GM12891 (cell line): ENCODE measurements around the gene ACLY.

Experiments used
- POLR2A ChIP-seq: IDR thresholded peaks from 2 replicates; pipeline ENCODE4 v1.6.1; 2011; ENCODE audit warnings: low read depth, low read length, control low read depth
- POLR2AphosphoS5 ChIP-seq: IDR thresholded peaks from 2 replicates; pipeline ENCODE4 v1.6.1; 2011; ENCODE audit warnings: low read depth, low read length, control low read depth
- POU2F2 ChIP-seq: IDR thresholded peaks from 2 replicates; pipeline ENCODE4 v1.6.1; 2011; ENCODE audit warnings: low read depth, mild to moderate bottlenecking, control low read depth, low read length, moderate library complexity
- SPI1 ChIP-seq: IDR thresholded peaks from 2 replicates; pipeline ENCODE4 v1.6.1; 2011; ENCODE audit warnings: low read depth, low read length, control low read depth
- TAF1 ChIP-seq: IDR thresholded peaks from 2 replicates; pipeline ENCODE4 v1.6.1; 2011; ENCODE audit warnings: low read depth, low read length, control low read depth

GRCh38 chr17:41912925-41913324 lies 5.8 kb downstream of the ACLY start:
- no peak for TF ChIP-seq TAF1
- TF ChIP-seq POLR2A: no peak
- TF ChIP-seq POLR2AphosphoS5: no peak
- no peak for TF ChIP-seq SPI1
- TF ChIP-seq POU2F2: no peak
